HG03442 (cell line): ENCODE results near the gene PLXNB3.
"Not testable (repeated sequence)": the region's sequence is repeated elsewhere in the genome, so short reads cannot be mapped to it uniquely, and the experiment has no call there.

Experiments
- ATAC-seq: cut with Tn5 transposase; IDR thresholded peaks from one replicate; pipeline ENCODE4 v1.9.1; 2021; ENCODE audit warnings: mild to moderate bottlenecking, moderate library complexity; ENCODE audit not compliant: unreplicated experiment

PLXNB3 gene

GRCh38 chrX:153731845-153732215 is 32.2 kb upstream of the PLXNB3 start:
- no peak for ATAC-seq

GRCh38 chrX:153732401-153732800 is 31.6 kb upstream of the PLXNB3 start:
- no peak for ATAC-seq

GRCh38 chrX:153733651-153734240 is 30.3 kb upstream of the PLXNB3 start:
- ATAC-seq, result no peak

- ATAC-seq, result no peak
These were observed 29.2 kb upstream of the PLXNB3 start for GRCh38 chrX:153734871-153735270.

- no peak for ATAC-seq
These were observed 28.8 kb upstream of the PLXNB3 start for GRCh38 chrX:153735274-153735673.

- no peak for ATAC-seq
These were observed 27.8 kb upstream of the PLXNB3 start for GRCh38 chrX:153736071-153736820.

- no peak for ATAC-seq
These were observed 27.1 kb upstream of the PLXNB3 start for GRCh38 chrX:153736871-153737441.

- ATAC-seq, result no peak
These were observed 25.9 kb upstream of the PLXNB3 start for GRCh38 chrX:153738056-153738605.

GRCh38 chrX:153739754-153740486 is 24.1 kb upstream of the PLXNB3 start:
- ATAC-seq, result no peak

- ATAC-seq, result no peak
These were observed 23.3 kb upstream of the PLXNB3 start for GRCh38 chrX:153740631-153741222.

- ATAC-seq, result no peak
These were observed 22.6 kb upstream of the PLXNB3 start for GRCh38 chrX:153741446-153741845.

GRCh38 chrX:153742111-153742510 is 21.9 kb upstream of the PLXNB3 start:
- ATAC-seq, result not testable (repeated sequence)

GRCh38 chrX:153742796-153743467 is 21.1 kb upstream of the PLXNB3 start:
- not testable (repeated sequence) for ATAC-seq

- ATAC-seq, result not testable (repeated sequence)
These were observed 20.4 kb upstream of the PLXNB3 start for GRCh38 chrX:153743468-153744209.

- no peak for ATAC-seq
These were observed 19.6 kb upstream of the PLXNB3 start for GRCh38 chrX:153744210-153745066.

GRCh38 chrX:153745067-153745433 is 19.0 kb upstream of the PLXNB3 start:
- not testable (repeated sequence) for ATAC-seq

GRCh38 chrX:153746359-153746758 is 17.7 kb upstream of the PLXNB3 start:
- no peak for ATAC-seq

GRCh38 chrX:153746991-153747390 is 17.1 kb upstream of the PLXNB3 start:
- not testable (repeated sequence) for ATAC-seq

- ATAC-seq, result not testable (repeated sequence)
These were observed 15.0 kb upstream of the PLXNB3 start for GRCh38 chrX:153749017-153749416.
